H1 (cell line): Measurements from ENCODE around the gene ARID1B.
A peak's percentile ranks its signal among the peaks of the same experiment; 100 is the strongest.

ENCODE experiments used
- CTCF ChIP-seq, 3 experiments: IDR thresholded peaks; 1 replicate in 2 of 3; 2 replicates in 1 of 3; pipeline versions ENCODE4 v1.5.1 to v1.6.1; 2011; ENCODE audit warnings: low read length in 3 of 3, mild to moderate bottlenecking in 3 of 3, inconsistent platforms in 2 of 3, low read depth in 1 of 3, moderate library complexity in 1 of 3; ENCODE audit not compliant: insufficient read depth in 1 of 3; ENCODE audit errors: control extremely low read depth in 1 of 3
- EZH2 ChIP-seq: fragments of 200-600 bp; sonication (generic); IDR thresholded peaks from 2 replicates; pipeline ENCODE4 v1.7.1; 2012; ENCODE audit warnings: low read depth, mild to moderate bottlenecking, moderate library complexity, low read length, inconsistent platforms; ENCODE audit not compliant: severe bottlenecking
- JUND ChIP-seq: IDR thresholded peaks from 2 replicates; pipeline ENCODE4 v1.6.1; 2011; ENCODE audit warnings: mild to moderate bottlenecking, improper control_type of control experiment, low read length
- MAFK ChIP-seq: IDR thresholded peaks from 2 replicates; pipeline ENCODE4 v1.6.1; 2012; ENCODE audit warnings: low read depth, mild to moderate bottlenecking, improper control_type of control experiment, low read length
- PHF8 ChIP-seq: fragments of 200-600 bp; sonication (generic); conservative IDR thresholded peaks from 2 replicates; pipeline ENCODE4 v1.7.1; 2012; ENCODE audit warnings: low read depth, mild to moderate bottlenecking, inconsistent platforms, low read length, moderate library complexity
- POLR2A ChIP-seq, 2 experiments: IDR thresholded peaks; 1 replicate in 1 of 2; 2 replicates in 1 of 2; pipeline ENCODE4 v1.6.1; 2011; ENCODE audit warnings: low read depth in 2 of 2, low read length in 2 of 2, mild to moderate bottlenecking in 2 of 2; ENCODE audit errors: control extremely low read depth in 1 of 2
- POLR2AphosphoS5 ChIP-seq: IDR thresholded peaks from 2 replicates; pipeline ENCODE4 v1.6.1; 2011; ENCODE audit warnings: low read depth, low read length
- SIN3A ChIP-seq, 2 experiments: IDR thresholded peaks in 1 of 2; conservative IDR thresholded peaks in 1 of 2; 2 replicates each; pipeline ENCODE4 v1.6.1; 2011 to 2012; ENCODE audit warnings: low read length in 2 of 2, improper control_type of control experiment in 1 of 2, low read depth in 1 of 2, mild to moderate bottlenecking in 1 of 2
- SP2 ChIP-seq: IDR thresholded peaks from 2 replicates; pipeline ENCODE4 v1.6.1; 2012; ENCODE audit warnings: mild to moderate bottlenecking, low read length, inconsistent platforms
- TAF1 ChIP-seq: IDR thresholded peaks from 2 replicates; pipeline ENCODE4 v1.6.1; 2011; ENCODE audit warnings: mild to moderate bottlenecking, low read depth, low read length
- TEAD4 ChIP-seq: IDR thresholded peaks from 2 replicates; pipeline ENCODE4 v1.6.1; 2012; ENCODE audit warnings: low read depth, low read length, inconsistent platforms, mixed read lengths
- TF ChIP-seq, protein P1 (sequence below): IDR thresholded peaks from 2 replicates; pipeline ENCODE4 v1.6.1; 2012; ENCODE audit warnings: inconsistent platforms

GRCh38 chr6:156942266-156942665, 165.1 kb downstream of the ARID1B start:
- TF ChIP-seq POLR2AphosphoS5: no peak
- TF ChIP-seq PHF8: no peak
- TF ChIP-seq SP2: no peak
- peak; percentile 63 to 77 (median 65) for TF ChIP-seq CTCF (IDR thresholded peaks at IDR 0.05; ENCODE audit: control extremely low read depth in 1 of 3, insufficient read depth in 1 of 3, low read depth in 1 of 3, low read length in 3 of 3)
- TF ChIP-seq SIN3A (conservative IDR thresholded peaks at IDR 0.05 in 1 of 2, IDR thresholded peaks at IDR 0.05 in 1 of 2; ENCODE audit: low read depth in 1 of 2, low read length in 2 of 2): no peak
- TF ChIP-seq MAFK: no peak
- no peak for TF ChIP-seq TAF1
- TF ChIP-seq JUND: no peak
- no peak for TF ChIP-seq EZH2
- TF ChIP-seq TEAD4: no peak
- TF ChIP-seq, protein P1, sequence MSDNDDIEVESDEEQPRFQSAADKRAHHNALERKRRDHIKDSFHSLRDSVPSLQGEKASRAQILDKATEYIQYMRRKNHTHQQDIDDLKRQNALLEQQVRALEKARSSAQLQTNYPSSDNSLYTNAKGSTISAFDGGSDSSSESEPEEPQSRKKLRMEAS: no peak
- no peak for TF ChIP-seq POLR2A (IDR thresholded peaks at IDR 0.05; ENCODE audit: control extremely low read depth in 1 of 2, low read depth in 2 of 2, low read length in 2 of 2)
